Keratinocyte (primary cell): ENCODE data around the gene PLXNA2. TPM values are rescaled to one million over a fixed set of nuclear protein-coding genes. Genes with fewer than 3 reads are reported as not detected.

Experiments used
- DNase-seq: peaks from one replicate; pipeline ENCODE4 v3.0.0-alpha.2; 2011; ENCODE audit warnings: low read depth, missing footprints, low spot score
- FAIRE-seq: peaks from 2 replicates; lab custom pipeline; 2011; peaks lifted over from hg19 to GRCh38; lab: Jason Lieb, UNC
- H2AFZ ChIP-seq: 2 replicates; pipeline ENCODE4 v1.6.0; 2012; ENCODE audit warnings: low read length, control low read depth, inconsistent platforms; ENCODE audit not compliant: control insufficient read depth
- H3K27ac ChIP-seq: 2 replicates; pipeline ENCODE4 v1.5.1; 2011; ENCODE audit warnings: low read length; ENCODE audit not compliant: control insufficient read depth, insufficient read depth
- H3K27me3 ChIP-seq: 3 replicates; pipeline ENCODE4 v1.6.0; 2011; ENCODE audit warnings: low read length; ENCODE audit not compliant: control insufficient read depth, insufficient read depth; ENCODE audit errors: extremely low read depth
- H3K36me3 ChIP-seq, 2 experiments: 2 replicates in 1 of 2; 3 replicates in 1 of 2; pipeline ENCODE4 v1.5.1; 2011; ENCODE audit warnings: low read length in 2 of 2, mild to moderate bottlenecking in 1 of 2; ENCODE audit not compliant: control insufficient read depth in 2 of 2, insufficient read depth in 2 of 2; ENCODE audit errors: extremely low read depth in 1 of 2
- H3K4me1 ChIP-seq: 3 replicates; pipeline ENCODE4 v1.5.1; 2011; ENCODE audit warnings: low read length; ENCODE audit not compliant: control insufficient read depth, insufficient read depth; ENCODE audit errors: extremely low read depth
- H3K4me2 ChIP-seq: 3 replicates; pipeline ENCODE4 v1.6.0; 2011; ENCODE audit warnings: low read depth, low read length; ENCODE audit not compliant: control insufficient read depth, insufficient read depth; ENCODE audit errors: extremely low read depth
- H3K4me3 ChIP-seq, 3 experiments: fragments of 200-600 bp in 1 of 3; sonication (generic) in 1 of 3; 2 replicates in 2 of 3; 3 replicates in 1 of 3; pipeline ENCODE4 v1.5.1; 2011 to 2016; ENCODE audit warnings: low read length in 3 of 3, mild to moderate bottlenecking in 3 of 3, control low read depth in 2 of 3, inconsistent platforms in 1 of 3, low read depth in 1 of 3, mixed read lengths in 1 of 3, mixed run types in 1 of 3, moderate library complexity in 1 of 3; ENCODE audit not compliant: control insufficient read depth in 2 of 3, insufficient read depth in 2 of 3; ENCODE audit errors: extremely low read depth in 1 of 3
- H3K79me2 ChIP-seq: 2 replicates; pipeline ENCODE4 v1.6.0; 2012; ENCODE audit warnings: low read length; ENCODE audit not compliant: control insufficient read depth, insufficient read depth
- H3K9ac ChIP-seq: 3 replicates; pipeline ENCODE4 v1.6.0; 2011; ENCODE audit warnings: low read length; ENCODE audit not compliant: control insufficient read depth, insufficient read depth; ENCODE audit errors: extremely low read depth
- H3K9me1 ChIP-seq: 3 replicates; pipeline ENCODE4 v1.6.0; 2011; ENCODE audit warnings: low read length; ENCODE audit not compliant: control insufficient read depth, insufficient read depth; ENCODE audit errors: extremely low read depth
- H3K9me3 ChIP-seq: 2 replicates; pipeline ENCODE4 v1.5.1; 2012; ENCODE audit warnings: low read depth, low read length; ENCODE audit not compliant: control insufficient read depth
- H4K20me1 ChIP-seq: 3 replicates; pipeline ENCODE4 v1.6.0; 2011; ENCODE audit warnings: low read length; ENCODE audit not compliant: control insufficient read depth, insufficient read depth; ENCODE audit errors: extremely low read depth
- CTCF ChIP-seq, 3 experiments: IDR thresholded peaks in 1 of 3; conservative IDR thresholded peaks in 1 of 3; optimal IDR thresholded peaks in 1 of 3; 2 replicates in 2 of 3; 3 replicates in 1 of 3; pipeline versions ENCODE3 to v1.5.1; 2011; ENCODE audit warnings: low read length in 3 of 3, mild to moderate bottlenecking in 3 of 3, moderate library complexity in 2 of 3, control low read depth in 1 of 3, inconsistent platforms in 1 of 3; ENCODE audit not compliant: insufficient read depth in 2 of 3; ENCODE audit errors: extremely low read depth in 1 of 3
- EZH2 ChIP-seq: IDR thresholded peaks from one replicate; pipeline ENCODE4 v1.6.1; 2012; ENCODE audit warnings: inconsistent platforms, mild to moderate bottlenecking, low read length, moderate library complexity
- dilution Hi-C: fragments of 300-500 bp; cut with MboI; formaldehyde crosslinking; loops from one replicate; pipeline ENCODE4 v1.7.0; 2020; ENCODE audit warnings: low sequenced_read_pairs; ENCODE audit not compliant: extremely low pct_ligation_motif_present
- polyA plus RNA-seq, 5 experiments: library from polyadenylated mRNA; depleted of rRNA in 3 of 5; stranded (reverse) in 3 of 5; stranded (forward) in 1 of 5; unstranded in 1 of 5; fragments of >200 nt; gene quantifications; 1 replicate in 1 of 5; 2 replicates in 3 of 5; 3 replicates in 1 of 5; pipeline versions ENCODE4 v1.2.1 to v1.2.3, GENCODE V29; 2011 to 2012; ENCODE audit warnings: missing spikeins in 2 of 5, low read depth in 1 of 5, low replicate concordance in 1 of 5

Gene PLXNA2
- polyA plus RNA-seq, 1 donor (not counting 4 experiments of a cell fraction or from before 2014, with no cell fraction given), result 6.7 TPM

- Histone ChIP-seq H3K4me1 (peaks cover 59% of the 10 kb centered on the region), H3K4me3 (peak overlapping the region in 2 of 3 experiments; percentile 46 to 47), H3K9me3 (no peaks in the 10 kb centered on the region), H3K27me3 (no peaks in the 10 kb centered on the region), H3K9me1 (no peaks in the 10 kb centered on the region), H3K36me3 (peaks cover 5 to 8% of the 10 kb centered on the region in 2 experiments), H3K79me2 (peaks cover 54% of the 10 kb centered on the region), H2AFZ (no peak overlapping the region), H3K27ac (peak overlapping the region; percentile 86), H3K9ac (peak overlapping the region; percentile 51), H4K20me1 (no peaks in the 10 kb centered on the region), H3K4me2 (peak overlapping the region; percentile 72)
- DNase-seq, result no peak
- TF ChIP-seq EZH2 (no peak), CTCF (optimal IDR thresholded peaks at IDR 0.05 in 1 of 3, IDR thresholded peaks at IDR 0.05 in 1 of 3, conservative IDR thresholded peaks at IDR 0.05 in 1 of 3; ENCODE audit: extremely low read depth in 1 of 3, insufficient read depth in 2 of 3, low read length in 3 of 3) (no peak)
- dilution Hi-C loops, result no loop called here
- no peak for FAIRE-seq
Observed at GRCh38 chr1:208219659-208220282, 24.4 kb downstream of the PLXNA2 start.

- Histone ChIP-seq H3K9ac (peak overlapping the region; percentile 51), H3K4me1 (peaks cover 64% of the 10 kb centered on the region), H3K9me1 (no peaks in the 10 kb centered on the region), H3K36me3 (peaks cover 5 to 8% of the 10 kb centered on the region in 2 experiments), H3K4me3 (peak overlapping the region in 2 of 3 experiments; percentile 46 to 47), H3K27me3 (no peaks in the 10 kb centered on the region), H4K20me1 (no peaks in the 10 kb centered on the region), H3K9me3 (no peaks in the 10 kb centered on the region), H2AFZ (no peak overlapping the region), H3K4me2 (peak overlapping the region; percentile 72), H3K27ac (peak overlapping the region; percentile 86), H3K79me2 (peaks cover 51% of the 10 kb centered on the region)
- FAIRE-seq (peak; percentile 89), DNase-seq (no peak)
- dilution Hi-C loops, result no loop called here
- TF ChIP-seq EZH2, result no peak
- no peak for TF ChIP-seq CTCF (optimal IDR thresholded peaks at IDR 0.05 in 1 of 3, IDR thresholded peaks at IDR 0.05 in 1 of 3, conservative IDR thresholded peaks at IDR 0.05 in 1 of 3; ENCODE audit: extremely low read depth in 1 of 3, insufficient read depth in 2 of 3, low read length in 3 of 3)
Observed at GRCh38 chr1:208219098-208219658, 25.0 kb downstream of the PLXNA2 start.
